BLaER1 (cell line): Measurements from ENCODE around the gene ANKRD39.
A peak's percentile ranks its signal among the peaks of the same experiment; 100 is the strongest.

Experiments
- H3K27ac ChIP-seq: shearing (Covaris generic); formaldehyde crosslinking; 2 replicates; pipeline ENCODE4 v1.8.1; 2022
- H3K27me3 ChIP-seq: shearing (Covaris generic); formaldehyde crosslinking; 2 replicates; pipeline ENCODE4 v1.8.1; 2022
- H3K36me3 ChIP-seq: shearing (Covaris generic); formaldehyde crosslinking; 2 replicates; pipeline ENCODE4 v1.8.1; 2022
- H3K4me1 ChIP-seq: shearing (Covaris generic); formaldehyde crosslinking; 2 replicates; pipeline ENCODE4 v1.8.1; 2022
- H3K4me2 ChIP-seq: shearing (Covaris generic); formaldehyde crosslinking; 2 replicates; pipeline ENCODE4 v1.8.1; 2022
- H3K4me3 ChIP-seq: shearing (Covaris generic); formaldehyde crosslinking; 2 replicates; pipeline ENCODE4 v1.8.1; 2022
- H3K9ac ChIP-seq: shearing (Covaris generic); formaldehyde crosslinking; 2 replicates; pipeline ENCODE4 v1.8.1; 2022
- H3K9me3 ChIP-seq: shearing (Covaris generic); formaldehyde crosslinking; 2 replicates; pipeline ENCODE4 v1.8.1; 2022
- H4K20me1 ChIP-seq: shearing (Covaris generic); formaldehyde crosslinking; 2 replicates; pipeline ENCODE4 v1.8.1; 2022
- Cebpa-rat ChIP-seq: shearing (Covaris generic); IDR thresholded peaks from 2 replicates; pipeline ENCODE4 v1.8.1; 2022

ANKRD39 gene

DNA sequence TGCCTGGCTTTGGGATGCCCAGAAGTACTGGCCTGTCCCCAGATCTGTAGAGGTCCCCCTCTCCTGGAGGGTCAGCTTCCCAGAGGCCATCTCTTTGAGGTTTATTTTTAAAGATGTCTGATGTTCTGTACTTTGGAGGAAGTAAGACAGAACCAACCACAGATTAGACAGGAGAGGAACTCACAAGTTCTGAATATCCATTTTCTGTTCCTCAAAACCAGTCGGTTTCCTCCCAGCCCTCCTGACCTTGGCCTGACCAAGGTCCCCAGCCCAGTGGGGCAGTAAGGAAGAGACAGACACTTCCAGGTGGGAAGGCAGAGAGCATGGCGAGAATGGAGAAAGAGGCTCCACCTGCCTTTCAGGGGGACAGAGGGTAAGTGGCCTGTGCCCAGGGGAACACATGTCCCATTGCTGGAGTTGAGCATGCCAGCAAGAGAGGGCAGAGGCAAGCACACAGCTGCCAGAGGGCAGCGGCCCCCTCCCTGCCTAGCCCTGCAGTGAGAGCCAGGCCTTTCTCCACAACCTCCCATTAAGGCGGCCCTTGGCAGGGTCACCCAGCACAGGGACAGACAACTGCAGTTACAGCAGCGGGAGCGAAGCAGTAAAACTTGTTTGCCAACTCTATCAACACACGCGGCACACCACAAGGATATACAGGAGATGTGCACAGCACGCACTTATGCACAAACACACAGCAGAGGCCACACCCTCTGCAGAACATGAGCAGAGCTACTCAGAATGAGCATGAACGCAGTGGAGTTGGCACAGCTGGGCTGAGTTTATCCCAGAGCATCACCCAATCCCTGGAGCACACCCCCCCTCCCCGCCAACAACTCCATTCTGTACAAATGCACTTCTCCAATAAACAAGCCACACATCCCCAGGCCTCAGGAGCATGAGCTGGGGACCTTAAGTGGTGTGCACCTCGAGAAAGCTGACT lies 30.5 kb upstream of the ANKRD39 start:
- no peak overlapping the region for H3K9ac ChIP-seq

DNA sequence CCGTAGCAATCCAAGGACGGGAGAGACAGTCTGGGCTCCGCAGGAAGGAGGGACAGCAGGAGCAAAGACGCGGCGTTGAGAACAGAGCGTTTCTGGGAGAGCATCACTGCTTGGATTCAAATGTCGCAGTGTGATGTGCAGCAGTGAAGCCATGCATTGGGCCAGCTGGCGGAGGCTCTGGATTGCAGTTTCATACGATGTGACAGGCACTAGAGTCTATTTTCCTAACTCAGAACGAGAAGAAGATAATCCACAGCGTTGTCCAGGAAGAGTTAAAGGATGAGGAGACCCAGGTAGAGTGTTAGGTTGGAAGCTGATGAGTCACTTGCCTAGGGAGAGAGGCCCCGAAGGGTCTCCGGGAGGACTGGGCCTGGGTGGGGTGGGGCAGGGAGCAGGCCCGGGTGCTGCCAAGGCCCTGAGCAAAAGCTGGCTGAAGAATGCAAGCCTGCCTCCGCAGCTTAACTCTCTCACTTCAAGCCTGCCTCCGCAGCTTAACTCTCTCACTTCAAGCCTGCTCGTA lies 29.7 kb upstream of the ANKRD39 start:
- no peaks in the 10 kb centered on the region for H3K9me3 ChIP-seq
- H3K4me3 ChIP-seq, result no peak overlapping the region
- H3K36me3 ChIP-seq, result no peaks in the 10 kb centered on the region
- H3K4me2 ChIP-seq, result peak overlapping the region; percentile 68
- peaks cover 67% of the 10 kb centered on the region for H3K4me1 ChIP-seq
- H3K27ac ChIP-seq, result peak overlapping the region; percentile 66
- no peak for TF ChIP-seq Cebpa-rat
- no peak overlapping the region for H3K9ac ChIP-seq
- H3K27me3 ChIP-seq, result no peaks in the 10 kb centered on the region
- H4K20me1 ChIP-seq, result no peaks in the 10 kb centered on the region

More for the DNA sequence above, 30.5 kb upstream of the ANKRD39 start:
- Histone ChIP-seq H3K27me3 (no peaks in the 10 kb centered on the region), H3K4me2 (peak overlapping the region; percentile 68), H3K4me1 (peaks cover 68% of the 10 kb centered on the region), H3K4me3 (no peak overlapping the region), H3K36me3 (no peaks in the 10 kb centered on the region), H3K9me3 (no peaks in the 10 kb centered on the region), H3K27ac (peak overlapping the region; percentile 66), H4K20me1 (no peaks in the 10 kb centered on the region)
- no peak for TF ChIP-seq Cebpa-rat

DNA sequence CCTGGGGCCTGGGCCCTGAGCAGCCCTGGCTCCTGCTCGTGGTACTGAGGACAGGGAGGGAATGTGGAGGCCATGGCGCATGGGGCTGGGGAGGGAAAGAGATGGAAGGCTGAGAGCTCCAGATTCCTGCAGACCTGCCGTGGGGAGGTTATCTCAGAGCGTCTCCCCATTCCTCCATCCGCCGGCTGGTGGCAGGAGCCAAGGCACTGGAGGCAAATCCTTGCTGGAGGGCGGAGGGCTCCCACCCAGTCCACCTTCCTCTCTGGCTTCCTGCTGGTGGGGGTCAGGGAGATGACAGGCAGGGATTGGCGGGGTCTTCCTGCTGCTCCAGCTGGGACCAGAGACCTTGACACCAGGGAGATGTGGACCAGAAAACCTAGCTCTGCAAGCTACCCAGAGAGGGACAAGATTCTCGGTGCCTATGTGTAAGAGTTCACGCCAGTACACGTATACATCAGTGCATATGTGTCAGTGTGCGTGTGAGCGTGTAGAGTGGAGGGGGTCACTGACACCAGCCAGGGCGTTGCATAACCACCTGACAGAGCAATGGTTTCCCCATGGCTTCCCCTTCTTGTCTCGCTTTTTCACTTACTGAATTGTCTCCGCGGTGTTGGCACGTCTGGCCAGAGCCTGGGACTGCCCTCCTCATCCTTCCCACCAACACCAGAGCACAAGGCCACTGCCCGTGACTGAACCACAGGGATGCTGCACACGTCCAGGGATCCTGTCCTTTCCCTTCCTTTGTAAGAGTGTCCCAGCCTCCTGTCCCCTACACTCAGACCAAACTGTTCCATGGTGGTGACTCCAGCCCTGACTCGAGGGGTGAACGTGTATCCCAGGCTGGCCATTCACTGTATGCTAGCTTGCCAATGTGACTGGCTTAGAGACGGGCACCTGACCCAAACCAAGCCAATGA lies 27.9 kb upstream of the ANKRD39 start:
- H3K9ac ChIP-seq, result no peak overlapping the region
- H3K4me1 ChIP-seq, result peaks cover 67% of the 10 kb centered on the region
- H3K9me3 ChIP-seq, result no peaks in the 10 kb centered on the region
- no peaks in the 10 kb centered on the region for H3K27me3 ChIP-seq
- H4K20me1 ChIP-seq, result no peaks in the 10 kb centered on the region
- H3K4me3 ChIP-seq, result no peak overlapping the region
- H3K36me3 ChIP-seq, result no peaks in the 10 kb centered on the region
- no peak for TF ChIP-seq Cebpa-rat
- no peak overlapping the region for H3K27ac ChIP-seq
- no peak overlapping the region for H3K4me2 ChIP-seq

GRCh38 chr2:96884299-96885094 lies 26.7 kb upstream of the ANKRD39 start:
- H3K4me2 ChIP-seq, result peak overlapping the region; percentile 37
- no peaks in the 10 kb centered on the region for H3K9me3 ChIP-seq
- no peak overlapping the region for H3K9ac ChIP-seq
- H3K4me3 ChIP-seq, result no peak overlapping the region
- H3K27me3 ChIP-seq, result no peaks in the 10 kb centered on the region
- peaks cover 73% of the 10 kb centered on the region for H3K4me1 ChIP-seq
- TF ChIP-seq Cebpa-rat, result no peak
- H3K36me3 ChIP-seq, result no peaks in the 10 kb centered on the region
- no peak overlapping the region for H3K27ac ChIP-seq
- no peaks in the 10 kb centered on the region for H4K20me1 ChIP-seq

GRCh38 chr2:96883306-96883705 lies 25.5 kb upstream of the ANKRD39 start:
- 0 out of 2 replicates have a peak overlapping the region, but pooled peaks have one; percentile 30 for H3K27ac ChIP-seq
- H3K9me3 ChIP-seq, result no peaks in the 10 kb centered on the region
- H3K4me1 ChIP-seq, result peaks cover 74% of the 10 kb centered on the region
- H4K20me1 ChIP-seq, result no peaks in the 10 kb centered on the region
- no peak for TF ChIP-seq Cebpa-rat
- no peaks in the 10 kb centered on the region for H3K36me3 ChIP-seq
- peak overlapping the region; percentile 37 for H3K4me2 ChIP-seq
- H3K27me3 ChIP-seq, result no peaks in the 10 kb centered on the region
- no peak overlapping the region for H3K9ac ChIP-seq
- no peak overlapping the region for H3K4me3 ChIP-seq

DNA sequence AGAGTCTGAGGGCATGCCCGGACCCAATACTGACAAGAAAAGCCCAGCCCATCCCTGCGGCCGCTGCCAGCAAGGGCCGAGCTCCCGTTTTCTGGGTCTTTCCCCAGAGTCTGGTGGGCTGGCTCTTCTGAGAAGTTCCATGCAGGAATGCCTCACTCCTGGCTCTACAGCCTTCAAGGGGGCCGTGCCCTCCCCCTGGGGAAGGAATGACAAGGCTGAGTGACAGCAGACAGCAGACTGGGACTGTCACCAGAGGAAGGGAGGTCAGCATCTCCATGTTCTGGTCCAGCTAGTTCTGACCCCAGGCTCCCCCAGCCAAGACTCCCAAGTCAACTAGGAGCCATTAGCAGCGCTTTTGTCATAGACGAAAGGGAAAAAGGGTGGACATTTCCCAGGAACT lies 25.1 kb upstream of the ANKRD39 start:
- Histone ChIP-seq H3K4me3 (no peak overlapping the region), H3K9me3 (no peaks in the 10 kb centered on the region), H3K27ac (peak overlapping the region; percentile 30; the same call in 1 of the 2 replicates), H3K27me3 (no peaks in the 10 kb centered on the region), H4K20me1 (no peaks in the 10 kb centered on the region), H3K4me1 (peaks cover 74% of the 10 kb centered on the region), H3K4me2 (no peak overlapping the region; the same call in 1 of the 2 replicates), H3K36me3 (no peaks in the 10 kb centered on the region), H3K9ac (no peak overlapping the region)
- no peak for TF ChIP-seq Cebpa-rat

- H4K20me1 ChIP-seq, result no peaks in the 10 kb centered on the region
- peak overlapping the region; percentile 92 for H3K4me2 ChIP-seq
- H3K4me3 ChIP-seq, result no peak overlapping the region
- H3K27me3 ChIP-seq, result no peaks in the 10 kb centered on the region
- peaks cover 74% of the 10 kb centered on the region for H3K4me1 ChIP-seq
- no peaks in the 10 kb centered on the region for H3K36me3 ChIP-seq
- H3K9ac ChIP-seq, result no peak overlapping the region
- TF ChIP-seq Cebpa-rat, result no peak
- no peaks in the 10 kb centered on the region for H3K9me3 ChIP-seq
- peak overlapping the region; percentile 30; the same call in 1 of the 2 replicates for H3K27ac ChIP-seq
Observed at GRCh38 chr2:96882230-96882629, 24.4 kb upstream of the ANKRD39 start.

DNA sequence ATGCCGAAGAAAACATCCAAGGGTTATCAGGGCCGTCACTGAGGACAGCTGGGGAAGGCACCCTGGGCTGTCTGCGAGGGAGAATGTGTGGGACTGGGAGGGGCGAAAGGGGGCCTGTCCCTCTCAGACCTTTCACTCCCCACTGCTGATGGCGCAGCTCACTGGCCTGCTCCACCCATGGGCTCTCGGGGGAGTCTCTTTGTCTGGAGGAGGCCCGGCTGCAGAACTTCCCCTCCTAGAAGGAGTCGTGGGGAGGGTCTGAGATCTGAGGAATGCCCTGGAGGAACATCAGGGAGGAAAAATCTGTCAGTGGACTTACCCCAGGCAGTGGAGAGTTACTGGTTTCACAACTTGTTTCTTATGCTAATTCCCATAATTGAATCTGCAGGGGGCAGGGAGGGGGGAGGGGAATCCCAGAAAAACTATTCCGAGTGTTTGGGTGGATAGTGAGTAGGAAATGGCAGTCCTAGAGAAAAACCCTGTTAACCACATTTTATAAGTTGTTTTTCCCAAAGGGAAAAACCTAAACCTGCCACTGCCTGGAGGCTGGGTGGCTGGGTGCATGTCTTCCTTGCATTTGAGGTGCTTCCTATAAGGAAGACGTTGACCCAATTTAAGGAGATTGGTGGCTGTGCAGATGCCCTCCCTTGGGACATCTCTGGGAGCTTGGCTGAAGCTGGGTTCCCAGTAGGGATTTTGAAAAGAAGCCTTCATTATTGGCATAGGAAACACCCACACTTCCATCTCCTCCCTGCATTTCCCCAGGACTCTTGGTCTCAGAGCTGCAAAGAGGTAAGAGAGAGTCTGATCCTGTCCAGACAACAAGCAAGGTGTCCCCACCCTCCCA lies 23.8 kb upstream of the ANKRD39 start:
- no peak overlapping the region for H3K4me3 ChIP-seq
- H3K4me1 ChIP-seq, result peaks cover 79% of the 10 kb centered on the region
- peak overlapping the region; percentile 73 for H3K9ac ChIP-seq
- no peaks in the 10 kb centered on the region for H3K36me3 ChIP-seq
- peak overlapping the region; percentile 92 for H3K4me2 ChIP-seq
- no peaks in the 10 kb centered on the region for H3K27me3 ChIP-seq
- no peaks in the 10 kb centered on the region for H4K20me1 ChIP-seq
- H3K27ac ChIP-seq, result peak overlapping the region; percentile 74
- no peaks in the 10 kb centered on the region for H3K9me3 ChIP-seq
- no peak for TF ChIP-seq Cebpa-rat
